SK-N-SH treated with all-trans-retinoic acid at 6 μM for 48 hours (cell line): ENCODE results near the gene TNFRSF8.

Experiments
- ATAC-seq: fragments of 200-7000 bp; cut with Tn5 transposase; 3 replicates; pipeline ENCODE4 v1.9.1; 2020; ENCODE audit warnings: mild to moderate bottlenecking, moderate library complexity
- ARNTL ChIP-seq: fragments of 450-650 bp; formaldehyde crosslinking; IDR thresholded peaks from 2 replicates; pipeline ENCODE4 v1.5.0; 2020; ENCODE audit warnings: low read depth, mild to moderate bottlenecking, moderate library complexity, borderline replicate concordance
- BACH2 ChIP-seq: fragments of 250-450 bp; sonication (Bioruptor Pico); IDR thresholded peaks from 2 replicates; pipeline ENCODE4 v1.9.0; 2021; ENCODE audit warnings: mild to moderate bottlenecking, borderline replicate concordance
- CREB5 ChIP-seq: fragments of 250-450 bp; sonication (Bioruptor Pico); IDR thresholded peaks from 2 replicates; pipeline ENCODE4 v1.5.1; 2020; ENCODE audit warnings: low read depth, mild to moderate bottlenecking, moderate library complexity
- CSDC2 ChIP-seq: fragments of 250-450 bp; sonication (Bioruptor Pico); IDR thresholded peaks from 2 replicates; pipeline ENCODE4 v1.5.0; 2020; ENCODE audit warnings: mild to moderate bottlenecking, moderate library complexity
- CSRNP3 ChIP-seq: fragments of 250-450 bp; sonication (Bioruptor Pico); IDR thresholded peaks from 2 replicates; pipeline ENCODE4 v1.5.1; 2021; ENCODE audit warnings: mild to moderate bottlenecking, moderate library complexity
- ESRRG ChIP-seq: fragments of 250-450 bp; sonication (Bioruptor Pico); IDR thresholded peaks from 2 replicates; pipeline ENCODE4 v1.6.1; 2021; ENCODE audit warnings: mild to moderate bottlenecking
- GLIS3 ChIP-seq: fragments of 250-450 bp; sonication (Bioruptor Pico); IDR thresholded peaks from 2 replicates; pipeline ENCODE4 v1.5.0; 2020; ENCODE audit warnings: mild to moderate bottlenecking, moderate library complexity
- ISL1 ChIP-seq: fragments of 250-450 bp; sonication (Bioruptor Pico); IDR thresholded peaks from 2 replicates; pipeline ENCODE4 v2.1.2; 2022; ENCODE audit warnings: mild to moderate bottlenecking, moderate library complexity
- OSR1 ChIP-seq: fragments of 250-450 bp; sonication (Bioruptor Pico); IDR thresholded peaks from 2 replicates; pipeline ENCODE4 v1.8.0; 2022; ENCODE audit warnings: moderate library complexity, mild to moderate bottlenecking, inconsistent platforms
- PATZ1 ChIP-seq: fragments of 250-450 bp; sonication (Bioruptor Pico); IDR thresholded peaks from 2 replicates; pipeline ENCODE4 v1.8.0; 2020; ENCODE audit warnings: mild to moderate bottlenecking, moderate library complexity, borderline replicate concordance
- POU6F1 ChIP-seq: fragments of 250-450 bp; sonication (Bioruptor Pico); IDR thresholded peaks from 2 replicates; pipeline ENCODE4 v1.8.0; 2021; ENCODE audit warnings: low read depth, mild to moderate bottlenecking, moderate library complexity, borderline replicate concordance
- PPARA ChIP-seq: fragments of 250-450 bp; sonication (Bioruptor Pico); IDR thresholded peaks from 2 replicates; pipeline ENCODE4 v1.5.0; 2020; ENCODE audit warnings: mild to moderate bottlenecking, borderline replicate concordance
- RARB ChIP-seq: fragments of 250-450 bp; sonication (Bioruptor Pico); IDR thresholded peaks from 2 replicates; pipeline ENCODE4 v1.8.0; 2021; ENCODE audit warnings: mild to moderate bottlenecking, moderate library complexity
- SNAI2 ChIP-seq: fragments of 250-450 bp; sonication (Bioruptor Pico); IDR thresholded peaks from 2 replicates; pipeline ENCODE4 v1.5.0; 2020; ENCODE audit warnings: mild to moderate bottlenecking, moderate library complexity
- TCF4 ChIP-seq: fragments of 250-450 bp; sonication (Bioruptor Pico); IDR thresholded peaks from 2 replicates; pipeline ENCODE4 v1.8.0; 2021; ENCODE audit warnings: mild to moderate bottlenecking, moderate library complexity, borderline replicate concordance
- TOX ChIP-seq: fragments of 250-450 bp; sonication (Bioruptor Pico); IDR thresholded peaks from 2 replicates; pipeline ENCODE4 v1.8.0; 2021; ENCODE audit warnings: mild to moderate bottlenecking, moderate library complexity, borderline replicate concordance
- TSHZ2 ChIP-seq: fragments of 250-450 bp; sonication (Bioruptor Pico); IDR thresholded peaks from 2 replicates; pipeline ENCODE4 v1.5.0; 2020; ENCODE audit warnings: mild to moderate bottlenecking, moderate library complexity
- ZC3H10 ChIP-seq: fragments of 250-450 bp; sonication (Bioruptor Pico); IDR thresholded peaks from 2 replicates; pipeline ENCODE4 v1.5.1; 2021; ENCODE audit warnings: mild to moderate bottlenecking, moderate library complexity
- ZFP3 ChIP-seq: fragments of 250-450 bp; sonication (Bioruptor Pico); IDR thresholded peaks from 2 replicates; pipeline ENCODE4 v1.5.0; 2020; ENCODE audit warnings: mild to moderate bottlenecking, moderate library complexity
- ZFP30 ChIP-seq: fragments of 450-650 bp; formaldehyde crosslinking; IDR thresholded peaks from 2 replicates; pipeline ENCODE4 v1.5.0; 2022; ENCODE audit warnings: mild to moderate bottlenecking, moderate library complexity
- ZNF70 ChIP-seq: fragments of 450-650 bp; formaldehyde crosslinking; IDR thresholded peaks from 2 replicates; pipeline ENCODE4 v1.5.0; 2020; ENCODE audit warnings: mild to moderate bottlenecking, moderate library complexity
- ZNF8 ChIP-seq: fragments of 450-650 bp; formaldehyde crosslinking; IDR thresholded peaks from 2 replicates; pipeline ENCODE4 v1.5.0; 2020; ENCODE audit warnings: mild to moderate bottlenecking, moderate library complexity

The TNFRSF8 gene

GRCh38 chr1:12164210-12164609 is 101.1 kb downstream of the TNFRSF8 start:
- TF ChIP-seq ESRRG (no peak), POU6F1 (CRISPR knock-in tag) (no peak), TSHZ2 (CRISPR knock-in tag) (no peak), ARNTL (no peak), OSR1 (CRISPR knock-in tag) (no peak), RARB (CRISPR knock-in tag) (no peak), ZNF70 (no peak), PATZ1 (CRISPR knock-in tag) (no peak), ZFP30 (CRISPR knock-in tag) (no peak), ZC3H10 (CRISPR knock-in tag) (no peak), CSRNP3 (CRISPR knock-in tag) (no peak), SNAI2 (CRISPR knock-in tag) (no peak), CSDC2 (no peak), TCF4 (CRISPR knock-in tag) (no peak), PPARA (no peak), ZFP3 (CRISPR knock-in tag) (no peak), GLIS3 (CRISPR knock-in tag) (no peak), CREB5 (CRISPR knock-in tag) (no peak), ISL1 (CRISPR knock-in tag) (no peak)
- no peak for ATAC-seq

GRCh38 chr1:12165342-12165741 is 102.2 kb downstream of the TNFRSF8 start:
- ATAC-seq, result no peak
- TF ChIP-seq ZNF8 (CRISPR knock-in tag) (no peak), OSR1 (CRISPR knock-in tag) (no peak), POU6F1 (CRISPR knock-in tag) (no peak), SNAI2 (CRISPR knock-in tag) (no peak), GLIS3 (CRISPR knock-in tag) (no peak), TOX (CRISPR knock-in tag) (no peak), BACH2 (CRISPR knock-in tag) (no peak), TSHZ2 (CRISPR knock-in tag) (no peak), ZFP30 (CRISPR knock-in tag) (no peak), ZNF70 (no peak), PPARA (no peak), CSRNP3 (CRISPR knock-in tag) (no peak), ARNTL (no peak), PATZ1 (CRISPR knock-in tag) (no peak)
- TF ChIP-seq, all 23 proteins: peak for 0
